Stomach (tissue), 4 donors: Measurements from ENCODE around the gene VGLL3.

ENCODE experiments used
- EP300 ChIP-seq: sonication (generic); formaldehyde crosslinking; IDR thresholded peaks from one replicate; pipeline ENCODE4 v1.6.1; 2017; ENCODE audit warnings: antibody characterized with exemption
- POLR2A ChIP-seq, 4 donors: fragments of 450-650 bp; IDR thresholded peaks; one replicate each; pipeline ENCODE4 v1.6.1; 2016; ENCODE audit warnings: antibody characterized with exemption in 4 of 4, control low read depth in 2 of 4, mild to moderate bottlenecking in 1 of 4, moderate library complexity in 1 of 4
- POLR2AphosphoS5 ChIP-seq, 3 donors: sonication (generic); formaldehyde crosslinking; IDR thresholded peaks; one replicate each; pipeline ENCODE4 v1.6.1; 2016; ENCODE audit warnings: antibody characterized with exemption in 3 of 3
- TF ChIP-seq, protein P1 (sequence below), 7 experiments: fragments of 450-650 bp in 4 of 7; fragments of 200-600 bp in 3 of 7; sonication (generic) in 3 of 7; IDR thresholded peaks; one replicate each; pipeline ENCODE4 v1.5.1; 2016 to 2019; ENCODE audit warnings: antibody characterized with exemption in 7 of 7, control low read depth in 2 of 7, mild to moderate bottlenecking in 1 of 7

DNA sequence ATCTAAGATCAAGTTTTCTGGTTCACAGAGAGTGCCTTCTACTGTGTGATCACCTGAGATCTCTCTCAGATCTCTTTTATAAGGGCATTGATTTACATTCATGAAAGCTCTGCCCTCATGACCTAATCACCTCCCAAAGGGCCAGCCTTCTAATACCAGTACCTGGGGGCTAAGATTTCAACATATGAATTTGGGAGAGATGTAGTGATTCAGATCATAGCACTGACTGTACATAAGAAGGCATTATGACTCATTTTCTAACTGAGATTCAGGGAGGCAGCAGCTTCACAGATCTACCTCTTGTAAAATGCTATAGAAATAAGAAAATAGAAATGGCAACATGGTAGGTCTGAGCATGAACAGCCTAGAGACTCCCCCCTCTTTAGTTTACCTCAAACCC, 39.6 kb downstream of the VGLL3 start:
- TF ChIP-seq EP300 (no peak), POLR2A (IDR thresholded peaks at IDR 0.05) (no peak), POLR2AphosphoS5 (IDR thresholded peaks at IDR 0.05) (no peak)
- TF ChIP-seq, protein P1, sequence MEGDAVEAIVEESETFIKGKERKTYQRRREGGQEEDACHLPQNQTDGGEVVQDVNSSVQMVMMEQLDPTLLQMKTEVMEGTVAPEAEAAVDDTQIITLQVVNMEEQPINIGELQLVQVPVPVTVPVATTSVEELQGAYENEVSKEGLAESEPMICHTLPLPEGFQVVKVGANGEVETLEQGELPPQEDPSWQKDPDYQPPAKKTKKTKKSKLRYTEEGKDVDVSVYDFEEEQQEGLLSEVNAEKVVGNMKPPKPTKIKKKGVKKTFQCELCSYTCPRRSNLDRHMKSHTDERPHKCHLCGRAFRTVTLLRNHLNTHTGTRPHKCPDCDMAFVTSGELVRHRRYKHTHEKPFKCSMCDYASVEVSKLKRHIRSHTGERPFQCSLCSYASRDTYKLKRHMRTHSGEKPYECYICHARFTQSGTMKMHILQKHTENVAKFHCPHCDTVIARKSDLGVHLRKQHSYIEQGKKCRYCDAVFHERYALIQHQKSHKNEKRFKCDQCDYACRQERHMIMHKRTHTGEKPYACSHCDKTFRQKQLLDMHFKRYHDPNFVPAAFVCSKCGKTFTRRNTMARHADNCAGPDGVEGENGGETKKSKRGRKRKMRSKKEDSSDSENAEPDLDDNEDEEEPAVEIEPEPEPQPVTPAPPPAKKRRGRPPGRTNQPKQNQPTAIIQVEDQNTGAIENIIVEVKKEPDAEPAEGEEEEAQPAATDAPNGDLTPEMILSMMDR (IDR thresholded peaks at IDR 0.05) = no peak
